CD4-positive, alpha-beta T cell treated with Interleukin-1 beta for 1 hour (primary cell): Measurements from ENCODE around the gene MESP2.

Experiments
- DNase-seq, 2 donors: peaks; one replicate each; pipeline ENCODE4 v3.0.0-alpha.2; 2020 to 2022

MESP2 gene

DNA sequence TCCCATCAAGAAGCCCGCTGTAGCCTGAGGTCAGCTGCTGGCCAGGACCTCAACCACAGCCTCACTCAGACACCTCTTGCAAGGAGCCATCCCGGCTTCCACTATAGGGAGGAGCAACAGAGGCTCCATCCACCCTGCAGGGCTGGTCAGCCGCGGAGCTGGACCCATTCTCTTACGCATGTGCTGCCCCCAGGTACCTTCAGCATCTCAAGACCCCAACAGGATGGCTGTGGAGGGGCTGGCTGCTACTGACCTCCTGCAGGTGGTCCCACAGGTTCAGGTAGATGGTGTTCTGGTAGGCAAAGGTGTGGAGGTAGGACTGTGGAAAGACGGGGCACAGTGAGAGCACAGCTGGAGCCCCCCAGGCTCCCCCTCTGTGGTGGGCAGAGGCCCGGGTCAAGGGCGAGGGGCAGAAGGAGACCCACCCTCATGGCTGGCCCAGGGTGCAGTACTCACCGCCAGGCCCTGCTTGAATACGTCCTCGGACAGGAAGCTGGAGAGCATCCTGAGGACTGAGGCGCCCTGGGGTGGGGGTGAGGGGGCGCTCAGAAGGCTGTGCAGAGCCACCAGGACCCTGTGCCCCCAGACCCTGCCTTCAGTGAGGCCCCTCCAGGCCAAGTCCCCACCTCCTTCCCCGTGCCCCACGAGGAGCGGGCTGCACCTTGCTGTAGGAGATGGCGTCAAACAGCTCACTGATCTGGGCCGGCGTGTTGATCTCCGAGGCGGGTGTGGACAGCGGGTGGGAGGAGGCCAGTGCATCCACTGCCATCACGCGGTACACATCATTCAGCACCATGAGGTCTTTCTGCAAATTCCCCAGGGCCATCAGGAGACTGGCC lies 27.1 kb downstream of the MESP2 start:
- DNase-seq, result no peak

DNA sequence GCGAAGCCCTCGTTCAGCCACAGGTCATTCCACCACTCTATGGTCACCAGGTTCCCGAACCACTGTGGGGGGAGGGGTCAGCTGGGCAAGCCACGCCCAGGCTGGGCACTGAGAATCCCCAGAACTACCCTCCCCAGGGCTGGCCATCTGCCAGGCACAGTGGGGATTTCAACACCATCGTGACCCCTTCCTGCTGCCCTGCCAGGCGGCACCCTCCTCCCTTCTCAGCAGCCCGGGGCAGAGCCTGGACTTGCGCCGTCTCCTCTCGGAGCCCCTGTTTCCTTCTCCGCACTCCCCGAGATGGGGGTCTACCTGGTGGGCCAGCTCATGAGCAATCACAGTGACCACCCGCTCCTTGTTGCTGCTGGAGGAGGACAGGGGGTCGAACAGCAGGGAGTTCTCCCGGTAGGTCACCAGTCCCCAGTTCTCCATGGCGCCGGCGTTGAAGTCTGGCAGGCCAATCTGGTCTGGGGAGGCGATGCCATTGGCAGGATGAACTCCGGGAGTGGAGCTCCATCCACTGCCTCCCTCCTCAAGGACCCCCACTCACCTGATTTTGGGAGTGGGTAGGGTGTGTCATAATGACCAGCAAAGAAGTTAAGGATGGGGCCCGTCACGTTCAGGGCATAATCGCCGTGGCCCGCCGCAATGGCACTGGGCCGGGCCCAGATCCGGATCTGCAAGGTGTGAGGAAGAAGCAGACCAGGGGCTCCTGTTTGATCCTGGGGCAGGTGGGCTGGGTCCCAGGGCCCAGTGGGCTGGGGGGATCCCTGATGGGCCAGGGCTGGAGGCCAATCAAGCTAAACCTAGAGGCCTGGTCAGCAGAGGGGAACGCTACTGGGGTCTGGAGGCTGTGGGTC lies 28.0 kb downstream of the MESP2 start:
- peak in 1 of 2 donors; percentile 50 for DNase-seq

DNA sequence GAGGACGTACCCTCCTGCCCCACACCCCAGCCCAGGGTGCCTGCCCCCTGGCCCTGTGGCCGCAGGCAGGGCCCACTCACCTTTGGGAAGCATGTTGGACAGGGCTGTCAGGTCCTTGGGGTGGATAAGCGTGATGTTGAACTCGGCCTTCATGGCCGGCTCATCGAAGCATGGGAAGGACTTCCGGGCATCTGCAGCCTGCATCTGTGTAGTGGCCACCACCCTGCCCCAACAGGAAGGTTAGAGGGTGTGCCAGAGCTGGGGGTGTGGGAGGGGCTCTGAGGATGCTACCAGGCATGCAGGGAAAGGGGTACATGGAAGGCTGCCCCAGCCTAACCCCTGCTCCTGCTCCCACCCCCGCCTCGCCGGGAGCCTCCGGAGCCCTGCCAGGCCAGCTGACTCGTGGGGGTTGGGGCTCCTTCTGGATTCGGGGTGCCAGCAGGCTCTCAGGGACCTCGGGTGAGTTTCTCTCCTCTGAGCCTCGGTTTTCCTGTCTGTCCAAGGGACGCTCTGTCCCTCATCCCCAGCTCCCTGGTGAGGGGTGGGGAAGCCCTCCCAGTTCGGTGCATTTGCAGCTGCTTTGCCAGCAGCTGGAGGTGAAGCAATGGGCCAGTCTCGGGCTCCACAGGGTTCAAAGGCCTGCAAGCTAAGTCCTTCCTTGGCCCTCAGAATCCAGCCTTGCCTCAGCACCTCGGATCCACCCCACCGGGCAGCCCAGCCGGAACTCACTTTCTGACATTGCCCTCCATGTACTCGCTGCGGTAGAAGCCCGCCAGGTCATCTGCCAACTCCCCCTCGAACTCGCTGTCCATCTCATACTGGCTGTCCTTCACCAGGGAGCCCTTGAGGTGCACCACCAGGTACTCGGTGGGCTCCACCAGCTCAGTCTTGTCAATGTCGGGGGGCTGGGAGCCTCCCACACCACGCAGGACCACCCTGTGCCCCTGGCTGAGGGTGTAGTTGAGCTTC lies 29.4 kb downstream of the MESP2 start:
- DNase-seq, result no peak

DNA sequence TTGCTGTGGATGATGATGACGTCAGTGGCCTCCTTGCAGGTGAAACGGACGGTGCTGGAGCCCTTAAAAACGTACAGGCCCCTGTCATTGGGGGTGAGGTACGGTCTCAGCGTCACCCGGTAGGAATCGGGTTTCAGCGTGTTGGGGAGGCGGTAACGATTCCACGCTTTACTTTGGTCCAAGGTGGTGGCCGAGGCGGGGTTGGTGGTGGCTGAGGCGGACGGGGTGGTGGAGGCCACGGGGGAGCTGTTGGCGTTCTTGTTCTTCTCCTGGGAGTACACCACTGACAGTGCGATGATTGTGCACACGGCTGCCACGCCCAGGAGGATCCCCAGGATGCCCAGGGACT lies 30.1 kb downstream of the MESP2 start:
- DNase-seq, result no peak

DNA sequence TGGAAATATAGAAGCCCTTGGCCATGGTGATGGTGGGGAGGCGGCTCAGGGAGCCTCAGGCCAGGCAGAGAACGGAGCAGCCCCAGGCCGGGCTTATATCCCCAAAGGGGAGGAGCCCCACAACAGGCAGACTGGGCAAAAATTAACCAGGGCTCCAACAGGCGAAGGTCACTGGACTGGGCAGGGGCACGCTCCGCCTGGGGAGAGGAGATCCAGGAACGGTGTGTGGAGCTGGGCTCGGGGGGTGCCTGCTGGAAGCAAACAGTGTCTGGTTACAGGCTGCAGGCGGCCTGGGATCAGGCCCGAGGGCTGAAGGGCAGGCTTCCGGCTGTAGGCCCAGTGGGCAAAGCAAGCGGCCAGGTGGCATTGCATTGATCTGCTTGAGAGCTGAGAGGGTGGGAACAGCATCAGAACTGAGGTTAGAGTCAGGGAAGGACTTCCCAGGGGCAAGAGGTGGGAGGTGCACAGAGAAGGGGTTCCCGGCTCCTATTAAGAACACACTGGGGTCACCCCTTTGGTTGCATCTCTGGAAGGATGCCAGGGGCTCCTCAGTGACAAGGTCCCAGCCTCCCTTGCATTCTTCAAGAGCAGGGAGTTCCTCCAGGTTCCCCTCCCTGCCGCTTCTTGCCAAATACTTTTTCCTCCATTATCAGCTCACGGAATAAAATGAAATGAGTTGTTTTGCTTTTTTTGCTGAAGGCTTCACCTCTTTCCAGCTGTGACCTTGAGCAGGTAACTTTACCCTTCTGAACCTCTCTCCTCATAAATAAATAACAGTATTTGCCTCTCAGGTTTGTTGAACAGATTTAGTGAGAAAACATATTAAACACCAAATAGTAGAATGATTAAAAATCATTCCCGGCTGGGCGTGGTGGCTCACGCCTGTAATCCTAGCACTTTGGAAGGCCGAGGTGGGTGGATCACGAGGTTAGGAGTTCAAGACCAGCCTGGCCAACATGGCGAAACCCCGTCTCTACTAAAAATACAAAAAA lies 30.7 kb downstream of the MESP2 start:
- no peak for DNase-seq

DNA sequence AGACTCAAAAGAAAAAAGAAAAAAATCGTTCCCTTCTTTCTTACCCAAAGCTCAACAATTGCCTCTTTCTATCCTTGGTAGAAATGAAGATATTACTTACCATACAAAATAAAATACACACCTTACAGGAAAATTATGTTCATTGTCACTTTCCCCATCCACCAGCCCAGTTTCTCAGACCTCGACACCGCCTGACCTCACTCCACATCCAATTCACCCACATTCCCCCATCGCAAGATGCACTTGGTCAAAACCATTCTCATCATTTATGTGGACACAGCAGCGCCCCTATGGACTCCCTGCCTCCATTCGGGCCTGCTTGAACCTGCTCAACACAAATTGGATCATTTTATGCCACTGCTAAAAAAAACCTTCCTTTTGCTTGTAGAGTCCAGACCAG lies 31.6 kb downstream of the MESP2 start:
- DNase-seq, result no peak

DNA sequence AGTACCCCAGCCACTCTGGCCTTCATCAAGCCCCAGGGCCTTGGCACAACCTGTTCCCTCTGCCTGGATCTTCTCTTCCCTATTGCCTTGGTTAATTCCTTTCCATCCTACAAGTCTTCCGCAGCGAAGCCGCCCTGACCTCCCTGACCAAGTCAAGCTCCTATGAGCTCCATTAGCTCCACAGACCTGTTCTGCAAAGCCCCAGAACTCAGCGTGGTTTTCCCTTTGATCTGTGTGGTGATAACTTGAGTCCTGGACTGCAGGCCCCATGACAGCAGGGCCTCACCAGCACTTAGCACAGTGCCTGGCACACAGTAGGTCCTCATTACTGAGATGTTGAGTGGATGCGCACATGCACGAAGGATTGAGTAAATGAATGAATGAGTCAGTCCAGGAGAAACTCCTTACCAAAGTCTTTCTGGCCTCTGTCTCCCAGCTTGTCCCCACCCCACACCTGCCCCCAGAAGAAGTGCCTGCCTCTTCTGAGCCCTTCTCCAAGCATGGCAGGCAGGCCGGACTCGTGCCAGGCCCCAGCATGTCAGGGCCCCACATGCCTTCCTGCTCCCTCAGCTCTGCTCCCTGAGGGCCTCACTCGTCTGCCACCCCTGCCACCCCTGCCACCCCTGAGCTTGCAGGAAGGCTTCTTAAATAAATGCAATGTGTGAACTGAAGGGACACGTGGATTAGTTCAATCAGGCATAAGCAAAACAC lies 32.2 kb downstream of the MESP2 start:
- no peak for DNase-seq

DNA sequence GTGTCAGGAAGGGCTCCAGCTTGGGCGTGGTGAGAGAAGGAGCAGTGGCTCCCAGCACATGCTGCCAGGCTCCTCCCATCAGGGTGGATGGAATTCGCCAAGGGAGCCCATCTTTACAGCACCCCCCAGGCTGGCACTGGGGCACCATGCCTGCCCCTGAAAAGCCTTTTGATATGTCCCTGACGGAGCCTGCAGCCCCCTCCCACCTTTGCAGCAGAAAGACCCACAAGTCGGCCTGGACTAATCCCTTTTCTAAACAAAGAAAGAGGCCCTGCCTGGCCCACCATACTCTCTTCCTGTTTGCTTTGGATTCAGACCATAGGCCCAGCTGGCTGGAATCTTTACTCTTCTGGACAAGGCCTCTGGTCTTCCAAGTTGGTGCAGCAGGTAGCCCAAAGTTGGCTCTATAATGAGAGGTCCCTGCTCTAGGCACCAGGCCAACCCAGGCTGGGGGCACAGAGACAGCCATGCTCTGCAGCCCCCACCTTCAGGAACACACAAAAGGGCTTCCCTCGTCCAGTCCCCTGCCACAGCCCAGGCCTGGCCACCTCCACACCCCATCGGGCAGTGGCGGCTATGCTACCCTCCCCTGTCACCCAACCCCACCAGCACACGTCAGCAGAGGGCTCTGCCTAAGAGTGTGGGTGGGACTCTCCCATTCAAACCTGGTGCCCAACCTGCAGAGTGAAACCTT lies 33.1 kb downstream of the MESP2 start:
- DNase-seq, result no peak

DNA sequence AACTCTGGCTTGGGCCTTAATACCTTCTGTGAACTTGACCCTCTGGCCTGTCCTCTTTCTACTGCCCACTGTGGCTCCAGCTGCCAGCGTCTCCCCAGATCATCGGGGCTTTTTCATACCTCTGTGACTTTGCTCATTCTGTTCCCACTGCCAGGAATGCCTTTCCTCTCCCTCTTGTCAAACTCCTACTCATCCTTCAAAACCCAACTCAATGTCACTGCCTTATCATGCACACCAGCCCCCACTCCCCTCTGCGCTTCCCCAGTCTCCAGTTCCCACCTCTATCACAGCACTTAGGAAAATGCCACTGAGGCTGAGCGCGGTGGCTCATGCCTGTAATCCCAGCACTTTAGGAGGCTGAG lies 33.6 kb downstream of the MESP2 start:
- DNase-seq, result no peak

DNA sequence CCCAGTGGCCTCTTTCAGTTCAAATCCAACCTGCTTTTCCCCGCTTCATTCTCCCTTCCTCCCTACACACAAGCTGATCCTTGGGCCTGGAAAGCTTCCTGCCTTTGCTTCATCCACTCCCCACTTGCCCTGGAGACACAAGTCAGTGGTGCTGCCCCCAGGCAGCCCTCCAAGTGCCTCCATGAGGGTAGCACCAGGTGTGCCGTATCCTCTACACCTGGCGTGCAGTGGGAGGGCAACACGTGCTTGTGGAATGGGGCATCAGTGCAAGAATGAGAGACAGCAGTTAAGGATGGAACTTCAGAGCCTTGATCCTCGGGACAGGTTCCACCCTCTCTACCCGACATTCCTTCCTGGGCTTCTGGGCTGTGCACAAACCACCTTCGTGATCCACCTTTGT lies 34.7 kb downstream of the MESP2 start:
- DNase-seq, result no peak

DNA sequence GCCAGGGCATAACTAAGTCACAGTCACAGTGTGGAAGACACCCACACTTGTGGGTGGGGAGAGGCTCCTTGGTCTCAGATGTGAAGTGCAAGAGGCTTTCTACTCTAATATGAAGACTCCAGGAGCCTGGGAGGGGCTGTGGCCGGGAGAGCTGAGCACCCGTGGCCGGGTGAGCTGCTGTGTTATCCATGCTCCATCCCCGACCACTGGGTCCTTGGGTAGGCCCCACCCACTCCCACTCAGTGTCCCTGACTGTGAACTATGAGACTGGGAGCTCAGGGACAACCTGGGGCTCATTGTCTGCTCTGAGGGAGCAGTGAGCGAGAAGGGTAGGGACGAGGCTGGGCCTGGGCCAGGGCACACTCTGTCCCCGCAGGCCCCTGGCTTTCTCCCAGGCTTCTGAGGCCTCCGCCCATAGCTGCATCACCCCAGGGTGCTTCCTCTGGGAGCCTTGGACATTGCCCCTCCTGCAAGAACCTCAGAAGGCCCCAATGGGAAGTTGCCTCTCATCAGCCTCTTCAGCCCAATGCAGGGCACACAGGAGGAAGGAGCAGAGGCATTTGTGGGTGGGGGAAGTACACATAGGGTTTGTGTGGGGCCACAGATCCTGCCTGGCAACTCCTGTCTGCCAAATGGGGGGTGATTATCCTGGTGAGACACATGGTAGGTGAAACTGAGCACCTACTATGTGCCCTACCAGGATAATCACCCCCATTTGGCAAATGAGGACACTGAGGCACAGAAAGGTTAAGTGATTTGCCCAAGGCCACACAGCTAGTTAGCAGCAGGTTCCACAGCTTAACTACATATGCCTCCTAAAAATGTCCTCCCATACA lies 36.1 kb downstream of the MESP2 start:
- peak in 1 of 2 donors; percentile 56 for DNase-seq

DNA sequence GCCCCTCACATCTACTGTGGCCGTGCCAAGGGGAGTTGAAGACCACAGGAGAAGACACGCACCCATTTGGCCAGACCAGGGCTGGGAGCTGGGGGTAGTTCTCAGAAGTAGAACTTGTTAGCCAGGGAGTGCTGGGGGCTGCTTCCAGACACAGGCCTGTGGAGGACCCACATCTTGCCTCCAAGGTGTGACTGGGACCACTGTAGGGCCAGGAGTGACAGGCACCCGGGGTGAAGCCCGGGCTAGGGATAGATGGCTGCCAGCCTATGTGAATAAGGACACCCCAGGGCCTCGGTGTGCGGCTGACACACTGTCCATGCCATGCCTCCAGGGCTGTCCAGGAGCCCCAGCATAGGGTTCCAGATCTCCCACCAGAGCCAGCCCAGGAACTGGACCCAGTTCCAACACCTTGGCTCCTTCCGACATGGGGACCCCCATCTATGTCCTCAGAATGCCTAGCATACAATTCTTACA lies 36.8 kb downstream of the MESP2 start:
- DNase-seq, result no peak

DNA sequence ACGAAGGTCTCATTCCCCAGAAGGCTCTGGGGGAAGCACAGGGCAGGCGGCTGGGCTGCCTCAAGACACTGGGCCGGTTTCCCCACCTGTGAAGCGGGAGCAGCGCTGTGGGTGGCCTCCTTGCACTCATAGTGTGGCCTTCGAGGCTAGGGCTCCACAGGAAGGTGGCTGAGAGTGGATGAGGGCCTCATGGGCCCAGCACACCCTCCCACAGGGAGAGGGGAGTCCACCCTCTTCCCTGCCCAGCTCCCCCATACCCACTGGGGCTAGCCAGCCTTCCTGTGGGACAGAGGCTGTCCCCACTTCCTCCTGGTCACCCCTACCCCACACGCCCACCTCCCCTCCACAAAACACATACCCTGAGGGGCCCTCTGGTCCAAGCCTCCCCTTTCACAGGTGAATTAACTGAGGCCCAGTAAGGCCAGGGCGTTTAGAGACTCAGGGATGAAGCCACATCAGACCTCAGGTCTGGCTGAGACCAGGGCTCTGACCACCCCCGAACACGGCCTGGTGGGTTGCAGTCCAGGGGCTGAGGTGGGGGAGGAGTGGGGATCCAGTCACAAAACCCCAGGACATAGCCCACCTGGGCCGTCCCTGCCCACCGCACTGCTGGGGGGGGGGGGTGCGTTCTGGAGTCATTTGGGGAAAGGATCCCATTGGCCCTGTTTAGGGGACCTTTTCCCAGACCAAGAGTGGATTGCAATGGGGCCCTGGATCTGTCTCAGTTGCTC lies 37.4 kb downstream of the MESP2 start:
- DNase-seq, result no peak

DNA sequence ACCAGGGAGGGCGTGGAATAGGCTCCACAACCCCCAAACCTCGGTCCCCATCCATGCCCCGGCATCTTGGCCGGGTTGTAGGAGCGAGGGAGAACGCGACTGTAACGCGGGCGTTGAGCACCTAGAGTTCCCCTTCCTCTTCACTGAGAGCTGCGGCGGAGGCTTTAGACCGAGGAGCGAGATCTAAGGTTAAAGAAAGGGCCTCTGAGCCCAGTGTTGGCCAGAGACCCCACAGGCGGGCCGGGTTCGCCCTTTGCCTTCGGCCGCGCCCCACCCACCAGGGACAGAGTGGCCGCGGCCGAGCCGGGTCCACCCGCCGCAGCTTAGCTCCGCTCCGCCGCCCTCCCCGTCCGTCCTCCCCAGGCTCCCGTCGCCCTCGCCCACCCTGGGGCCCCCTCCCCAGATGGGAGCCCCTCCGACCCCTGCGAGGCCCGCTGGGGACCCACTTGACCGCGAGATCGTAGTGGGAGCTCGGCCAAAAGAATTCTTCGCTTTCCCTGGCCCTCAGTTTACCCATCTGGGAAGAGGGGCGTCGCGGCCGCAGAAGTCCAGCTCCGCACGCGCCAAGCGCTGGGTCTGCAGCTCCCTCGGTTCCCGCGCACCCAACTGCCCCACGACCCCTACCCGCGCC lies 38.1 kb downstream of the MESP2 start:
- no peak for DNase-seq

DNA sequence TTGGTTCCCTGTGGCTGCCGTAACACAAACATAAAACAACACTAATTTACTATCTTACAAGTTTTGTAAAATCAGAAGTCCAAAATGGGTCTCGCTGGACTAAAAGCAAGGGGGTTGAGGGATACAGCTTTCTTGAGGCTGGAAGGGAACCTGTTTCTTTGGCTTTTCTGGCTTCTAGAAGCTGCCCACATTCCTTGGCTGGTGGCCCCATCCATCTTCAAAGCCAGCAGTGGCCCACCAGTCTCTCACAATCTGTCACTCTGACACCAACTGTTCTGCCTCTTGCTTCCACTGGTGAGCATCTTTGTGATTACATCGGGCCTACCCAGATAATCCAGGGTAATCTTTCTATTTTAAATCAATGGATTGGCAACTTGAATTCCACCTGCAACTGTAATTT lies 39.6 kb downstream of the MESP2 start:
- DNase-seq, result no peak

DNA sequence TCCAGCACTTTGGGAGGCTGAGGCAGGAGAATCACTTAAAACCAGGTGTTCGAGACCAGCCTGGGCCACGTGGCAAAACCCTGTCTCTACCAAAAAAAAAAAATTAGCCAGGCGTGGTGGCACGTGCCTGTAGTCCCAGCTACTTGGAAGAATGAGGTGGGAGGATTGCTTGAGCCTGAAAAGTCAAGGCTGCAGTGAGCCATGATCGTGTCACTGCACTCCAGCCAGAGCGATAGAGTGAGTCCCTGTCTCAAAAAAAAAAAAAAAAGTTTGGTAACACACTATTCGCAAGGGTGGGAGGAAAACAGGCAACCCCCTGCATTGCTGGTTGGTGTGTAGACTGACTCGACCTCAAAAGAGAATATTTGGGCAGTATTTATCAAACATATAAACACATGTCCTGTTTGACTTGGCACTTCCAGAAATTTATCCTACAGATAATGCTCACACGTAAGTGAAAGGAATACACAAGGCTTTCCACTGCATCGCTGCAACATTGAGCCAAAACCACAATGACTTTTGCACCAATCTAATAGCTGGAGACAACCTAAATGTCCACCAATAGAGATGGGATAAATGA lies 41.7 kb downstream of the MESP2 start:
- no peak for DNase-seq

DNA sequence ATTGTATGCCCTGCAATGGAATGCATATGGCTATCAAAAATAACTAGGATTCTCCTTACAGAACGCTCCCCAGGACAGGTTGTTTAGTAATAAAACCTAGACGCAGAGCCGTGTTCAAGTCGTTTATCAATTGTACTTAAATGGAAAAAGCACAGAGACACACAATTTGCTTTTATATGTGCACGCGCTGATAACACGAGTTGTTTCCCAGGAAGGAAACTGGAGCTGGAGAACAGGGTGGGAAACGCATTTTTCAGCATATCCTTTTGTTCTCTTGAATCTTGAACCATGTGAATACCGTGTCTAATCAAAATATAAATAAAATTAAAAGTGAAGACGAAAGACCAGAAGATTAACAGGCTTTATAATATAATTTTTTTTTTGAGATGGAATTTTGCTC lies 42.2 kb downstream of the MESP2 start:
- no peak for DNase-seq
